Upper lobe of right lung (tissue), 1 donor: ENCODE data around the gene CDH12. TPM values are rescaled to one million over a fixed set of nuclear protein-coding genes. Genes with fewer than 3 reads are reported as not detected.

Source experiments
- ATAC-seq: fragments of 200-7000 bp; cut with Tn5 transposase; one replicate; pipeline ENCODE4 v1.9.1; 2020; ENCODE audit warnings: mild to moderate bottlenecking, moderate library complexity
- DNase-seq: peaks from one replicate; pipeline ENCODE4 v3.0.0-alpha.2; 2020
- H3K27ac ChIP-seq: fragments of 200-600 bp; one replicate; pipeline ENCODE4 v1.8.0; 2022
- H3K27me3 ChIP-seq: fragments of 200-600 bp; one replicate; pipeline ENCODE4 v1.8.0; 2022; ENCODE audit warnings: mild to moderate bottlenecking
- H3K36me3 ChIP-seq: fragments of 200-600 bp; one replicate; pipeline ENCODE4 v1.8.0; 2022
- H3K4me1 ChIP-seq: fragments of 200-600 bp; one replicate; pipeline ENCODE4 v1.8.0; 2022
- H3K4me3 ChIP-seq: fragments of 200-600 bp; one replicate; pipeline ENCODE4 v1.8.0; 2022; ENCODE audit warnings: mild to moderate bottlenecking
- H3K9me3 ChIP-seq: fragments of 200-600 bp; one replicate; pipeline ENCODE4 v1.8.0; 2022
- intact Hi-C: fragments of 100-400 bp; cut with DNase I; formaldehyde crosslinking; loops from one replicate; pipeline ENCODE4 v1.11.0; 2022
- total RNA-seq: library from RNA; stranded (reverse); fragmentation: NEBNext Ultra II Directional; extraction: Animal tissue kit (Norgen Biotek cat#: 25700); gene quantifications from one replicate; pipeline ENCODE4 v1.2.1, GENCODE V29; 2021
- TF ChIP-seq, protein P1 (sequence below): fragments of 200-600 bp; IDR thresholded peaks from one replicate; pipeline ENCODE4 v1.8.0; 2022; ENCODE audit warnings: antibody characterized with exemption
- donor health status: DM: no; HTN: yes; CAD: no; lungs with severe emphysema.

CDH12 gene
- total RNA-seq, 1 donor from 2014 or later: not detected

DNA sequence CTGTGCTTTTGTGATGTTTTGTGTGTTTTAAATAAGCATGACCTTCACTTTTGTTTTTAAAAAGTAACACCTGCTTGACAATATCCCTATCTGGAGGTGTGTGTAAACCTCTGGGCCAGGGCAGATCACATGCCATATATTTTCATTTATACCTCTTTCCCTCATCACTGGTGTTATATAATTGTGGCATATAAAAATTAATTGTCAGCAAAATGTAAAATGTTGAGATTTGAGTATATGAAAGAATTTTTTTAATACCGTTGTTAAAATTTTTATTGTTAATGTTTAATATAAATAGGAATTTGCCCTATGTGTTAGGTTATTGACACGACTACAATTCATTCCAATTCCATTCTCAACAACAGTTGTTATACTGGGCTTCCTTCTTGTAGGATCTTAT is 6.5 kb downstream of the CDH12 start:
- Histone ChIP-seq H3K4me3 (no peak overlapping the region), H3K27ac (no peak overlapping the region), H3K9me3 (no peaks in the 10 kb centered on the region), H3K27me3 (no peaks in the 10 kb centered on the region), H3K36me3 (no peaks in the 10 kb centered on the region), H3K4me1 (no peaks in the 10 kb centered on the region)
- intact Hi-C loops: no loop called here
- no peak for DNase-seq
- ATAC-seq: no peak
- TF ChIP-seq, protein P1, sequence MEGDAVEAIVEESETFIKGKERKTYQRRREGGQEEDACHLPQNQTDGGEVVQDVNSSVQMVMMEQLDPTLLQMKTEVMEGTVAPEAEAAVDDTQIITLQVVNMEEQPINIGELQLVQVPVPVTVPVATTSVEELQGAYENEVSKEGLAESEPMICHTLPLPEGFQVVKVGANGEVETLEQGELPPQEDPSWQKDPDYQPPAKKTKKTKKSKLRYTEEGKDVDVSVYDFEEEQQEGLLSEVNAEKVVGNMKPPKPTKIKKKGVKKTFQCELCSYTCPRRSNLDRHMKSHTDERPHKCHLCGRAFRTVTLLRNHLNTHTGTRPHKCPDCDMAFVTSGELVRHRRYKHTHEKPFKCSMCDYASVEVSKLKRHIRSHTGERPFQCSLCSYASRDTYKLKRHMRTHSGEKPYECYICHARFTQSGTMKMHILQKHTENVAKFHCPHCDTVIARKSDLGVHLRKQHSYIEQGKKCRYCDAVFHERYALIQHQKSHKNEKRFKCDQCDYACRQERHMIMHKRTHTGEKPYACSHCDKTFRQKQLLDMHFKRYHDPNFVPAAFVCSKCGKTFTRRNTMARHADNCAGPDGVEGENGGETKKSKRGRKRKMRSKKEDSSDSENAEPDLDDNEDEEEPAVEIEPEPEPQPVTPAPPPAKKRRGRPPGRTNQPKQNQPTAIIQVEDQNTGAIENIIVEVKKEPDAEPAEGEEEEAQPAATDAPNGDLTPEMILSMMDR: no peak

DNA sequence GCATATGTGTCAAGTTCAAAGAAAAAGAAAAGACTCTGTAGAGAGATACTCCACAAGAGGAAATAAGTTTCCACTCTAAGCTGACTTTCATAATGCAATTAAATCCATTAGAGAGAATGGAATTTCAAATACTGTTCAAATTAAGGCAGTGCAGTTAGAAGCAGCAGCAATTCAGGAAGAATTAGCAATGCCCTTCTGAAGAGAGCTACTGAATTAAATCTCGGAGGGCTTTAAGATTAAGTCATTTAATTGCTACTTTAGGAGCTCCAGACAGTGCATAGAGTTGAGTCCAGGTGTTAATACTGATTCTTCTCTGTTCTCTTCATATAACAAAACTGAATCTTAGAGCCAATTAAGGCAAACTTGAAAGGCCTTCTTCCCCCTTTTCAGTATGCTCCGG is 8.5 kb downstream of the CDH12 start:
- intact Hi-C loops: no loop called here
- DNase-seq (no peak), ATAC-seq (no peak)
- no peaks in the 10 kb centered on the region for H3K4me1 ChIP-seq
- H3K36me3 ChIP-seq: no peaks in the 10 kb centered on the region
- H3K27ac ChIP-seq: no peak overlapping the region
- TF ChIP-seq, protein P1: no peak
- H3K9me3 ChIP-seq: no peaks in the 10 kb centered on the region
- H3K4me3 ChIP-seq: no peak overlapping the region
- H3K27me3 ChIP-seq: no peaks in the 10 kb centered on the region

DNA sequence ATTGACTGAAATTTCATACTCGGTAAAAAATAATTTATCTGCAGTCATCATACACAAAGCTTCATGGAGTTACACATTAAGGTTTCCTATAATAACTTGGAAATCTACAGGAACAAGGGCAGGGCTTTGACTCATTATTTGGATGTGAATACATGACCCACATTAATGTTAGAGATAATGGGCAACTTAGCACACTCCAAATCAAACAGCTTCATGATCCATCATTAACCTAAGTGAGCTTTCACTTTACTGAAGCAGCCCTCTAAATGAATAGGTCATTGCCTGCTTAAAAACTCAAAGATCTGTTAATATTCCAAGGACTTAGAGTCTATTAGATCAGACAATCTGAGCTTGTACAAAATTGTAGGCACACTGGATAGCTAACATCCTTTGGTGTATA is 9.0 kb downstream of the CDH12 start:
- no peaks in the 10 kb centered on the region for H3K9me3 ChIP-seq
- intact Hi-C loops: no loop called here
- no peaks in the 10 kb centered on the region for H3K4me1 ChIP-seq
- H3K36me3 ChIP-seq: no peaks in the 10 kb centered on the region
- TF ChIP-seq, protein P1: no peak
- H3K4me3 ChIP-seq: no peak overlapping the region
- no peaks in the 10 kb centered on the region for H3K27me3 ChIP-seq
- no peak overlapping the region for H3K27ac ChIP-seq
- no peak for DNase-seq
- no peak for ATAC-seq

DNA sequence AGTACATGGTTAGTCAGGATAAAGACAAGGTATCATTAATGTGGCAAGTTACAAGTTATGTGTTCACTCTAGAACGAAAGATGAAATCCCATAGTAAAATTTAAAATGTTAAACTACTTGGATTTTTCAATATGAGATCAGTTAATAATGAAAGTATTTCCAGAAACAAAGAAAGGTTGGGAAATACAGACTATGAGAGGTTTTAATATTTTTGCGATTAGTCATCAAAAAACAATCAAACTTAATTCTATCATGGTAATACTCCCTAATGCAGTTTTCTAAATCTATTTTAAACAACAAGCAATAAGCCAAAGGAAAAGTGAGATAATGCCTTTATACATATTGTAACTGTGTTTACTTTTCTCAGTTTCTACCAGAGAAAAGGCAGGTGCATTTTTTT is 10.6 kb downstream of the CDH12 start:
- H3K27me3 ChIP-seq: no peaks in the 10 kb centered on the region
- ATAC-seq: no peak

DNA sequence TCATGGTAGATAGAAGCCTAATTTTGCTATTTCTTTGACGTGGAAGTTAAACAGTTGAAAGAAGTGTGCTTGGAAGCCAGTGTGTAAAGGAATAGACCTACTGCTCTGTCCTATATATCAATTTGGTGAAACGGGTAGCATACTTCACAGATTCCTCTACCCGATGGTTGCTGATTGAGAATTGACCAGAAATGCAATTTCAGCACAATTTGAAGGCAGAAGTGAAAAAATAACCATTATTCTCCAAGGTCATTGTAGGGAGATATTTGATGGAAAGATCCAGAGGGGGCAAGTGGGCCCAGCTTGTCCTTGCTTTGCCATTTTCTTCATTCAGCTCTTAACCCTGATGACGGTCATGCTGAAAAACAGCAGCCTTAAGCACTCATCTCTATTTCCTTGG is 15.3 kb downstream of the CDH12 start:
- no peaks in the 10 kb centered on the region for H3K9me3 ChIP-seq
- H3K27ac ChIP-seq: no peak overlapping the region
- DNase-seq: no peak
- no peak for ATAC-seq
- no peak overlapping the region for H3K4me3 ChIP-seq
- no peaks in the 10 kb centered on the region for H3K36me3 ChIP-seq
- no peaks in the 10 kb centered on the region for H3K4me1 ChIP-seq
- TF ChIP-seq, protein P1: no peak
- no peaks in the 10 kb centered on the region for H3K27me3 ChIP-seq
- intact Hi-C loops: no loop called here

More for the DNA sequence above, 10.6 kb downstream of the CDH12 start:
- TF ChIP-seq, protein P1: no peak
- DNase-seq: no peak
- no peaks in the 10 kb centered on the region for H3K9me3 ChIP-seq
- intact Hi-C loops: no loop called here
- no peaks in the 10 kb centered on the region for H3K4me1 ChIP-seq
- no peak overlapping the region for H3K4me3 ChIP-seq
- H3K27ac ChIP-seq: no peak overlapping the region
- H3K36me3 ChIP-seq: no peaks in the 10 kb centered on the region

DNA sequence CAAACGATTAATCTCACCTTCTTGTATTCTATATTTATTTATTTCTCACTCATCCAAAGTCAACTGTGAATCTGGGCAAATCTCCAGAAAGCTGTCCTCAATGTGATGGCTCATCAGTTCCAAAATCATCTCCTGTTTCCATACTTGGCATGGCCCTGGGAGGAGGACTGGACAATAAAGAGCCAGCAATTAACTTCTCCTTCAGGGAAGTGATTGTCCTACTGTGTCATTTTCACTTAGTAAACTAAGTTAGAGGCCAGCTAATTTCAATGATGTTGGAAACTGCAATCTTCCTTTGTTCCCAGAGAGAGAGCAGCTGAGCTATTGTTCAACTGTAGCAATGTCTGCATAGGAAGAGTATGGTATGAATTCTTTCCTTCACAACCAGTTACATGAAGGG is 17.5 kb downstream of the CDH12 start:
- no peaks in the 10 kb centered on the region for H3K9me3 ChIP-seq
- H3K27ac ChIP-seq: no peak overlapping the region
- H3K27me3 ChIP-seq: no peaks in the 10 kb centered on the region
- no peaks in the 10 kb centered on the region for H3K4me1 ChIP-seq
- H3K36me3 ChIP-seq: no peaks in the 10 kb centered on the region
- DNase-seq: no peak
- ATAC-seq: no peak
- TF ChIP-seq, protein P1: no peak
- no peak overlapping the region for H3K4me3 ChIP-seq
- intact Hi-C loops: no loop called here
